DMS53 (cell line): ENCODE results near the gene HSPA1A.

Source experiments
- DNase-seq: peaks from one replicate; lab custom pipeline; 2025; lab: John Stamatoyannopoulos, UW

The HSPA1A gene

GRCh38 chr6:31865205-31866118 is 50.1 kb downstream of the HSPA1A start:
- DNase-seq: no peak
